Measurements from ENCODE around the gene ACTN4. TPM values are rescaled to one million over a fixed set of nuclear protein-coding genes. Genes with fewer than 3 reads are reported as not detected.

The ACTN4 gene
- total and polyA plus RNA-seq, 12 donors: 148 to 773 (median 558) TPM

DNA sequence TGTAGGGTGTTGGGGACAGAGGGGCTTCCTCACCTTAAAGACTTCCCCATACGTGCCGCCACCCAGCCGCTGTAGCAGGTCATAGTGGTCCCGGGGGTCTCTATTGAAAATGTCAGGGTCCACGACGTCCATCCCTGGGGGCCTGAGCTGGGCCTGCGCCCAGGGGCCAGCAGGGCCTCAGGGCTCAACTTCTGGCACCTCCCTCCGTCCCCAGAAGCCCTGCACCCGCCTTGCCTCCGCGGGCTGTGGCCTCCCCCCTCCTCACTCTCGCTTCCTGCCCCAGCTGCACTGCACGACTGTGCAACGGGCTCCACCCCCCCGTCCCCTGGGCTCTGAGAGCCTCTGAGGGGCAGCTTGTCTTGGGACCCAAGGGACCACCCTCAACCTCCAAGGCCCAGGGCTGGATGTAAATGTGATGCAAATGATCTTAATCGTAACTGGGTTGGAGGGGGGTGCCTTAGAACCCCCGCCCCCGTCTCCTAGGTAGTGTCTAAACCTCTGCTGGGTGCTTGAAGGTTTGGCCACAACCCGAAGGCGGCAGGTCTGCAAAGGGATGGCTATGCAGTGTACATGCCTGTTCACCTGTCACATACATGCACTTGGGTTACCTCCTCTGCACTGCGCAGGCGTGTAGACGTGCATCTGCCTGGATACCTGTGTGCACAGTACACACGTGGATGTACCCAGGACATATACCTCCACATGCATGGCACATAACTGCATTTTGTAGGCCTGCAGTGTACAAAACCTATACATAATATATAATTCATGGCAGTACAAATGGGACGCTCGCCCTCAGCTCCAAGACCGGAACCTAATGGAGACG is 29.5 kb upstream of the ACTN4 start, which contains the start of gene MAP4K1:
MAP4K1 (minus strand) TSS at position 190 of the 826 bp plus-strand sequence; CDS start at position 132, 58 bp downstream.
- H3K36me3 ChIP-seq (replicated peaks in 1 of 2): peaks cover 0 to 26% of the 10 kb centered on the region in 2 donors
- peak in 4 of 7 donors; percentile 29 to 65 (median 38) for DNase-seq
- intact Hi-C loops (cut with DNase I): no loop called here
- 25 to 34% (median 29%) methylated on average over 11 to 28 of the region's 28 CpGs for WGBS, 4 donors
- H3K9me3 ChIP-seq (replicated peaks in 1 of 3): no peaks in the 10 kb centered on the region
- H3K27ac ChIP-seq: peak within 1 kb of the TSS in 3 of 5 donors; percentile 48 to 89 (median 81)
- H3K27me3 ChIP-seq: no peaks in the 10 kb centered on the region
- H3K4me1 ChIP-seq (replicated peaks in 1 of 2): peaks cover 6 to 19% of the 10 kb centered on the region in 2 donors
- TF ChIP-seq, protein P1, sequence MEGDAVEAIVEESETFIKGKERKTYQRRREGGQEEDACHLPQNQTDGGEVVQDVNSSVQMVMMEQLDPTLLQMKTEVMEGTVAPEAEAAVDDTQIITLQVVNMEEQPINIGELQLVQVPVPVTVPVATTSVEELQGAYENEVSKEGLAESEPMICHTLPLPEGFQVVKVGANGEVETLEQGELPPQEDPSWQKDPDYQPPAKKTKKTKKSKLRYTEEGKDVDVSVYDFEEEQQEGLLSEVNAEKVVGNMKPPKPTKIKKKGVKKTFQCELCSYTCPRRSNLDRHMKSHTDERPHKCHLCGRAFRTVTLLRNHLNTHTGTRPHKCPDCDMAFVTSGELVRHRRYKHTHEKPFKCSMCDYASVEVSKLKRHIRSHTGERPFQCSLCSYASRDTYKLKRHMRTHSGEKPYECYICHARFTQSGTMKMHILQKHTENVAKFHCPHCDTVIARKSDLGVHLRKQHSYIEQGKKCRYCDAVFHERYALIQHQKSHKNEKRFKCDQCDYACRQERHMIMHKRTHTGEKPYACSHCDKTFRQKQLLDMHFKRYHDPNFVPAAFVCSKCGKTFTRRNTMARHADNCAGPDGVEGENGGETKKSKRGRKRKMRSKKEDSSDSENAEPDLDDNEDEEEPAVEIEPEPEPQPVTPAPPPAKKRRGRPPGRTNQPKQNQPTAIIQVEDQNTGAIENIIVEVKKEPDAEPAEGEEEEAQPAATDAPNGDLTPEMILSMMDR (IDR thresholded peaks at IDR 0.05): no peak
- no peak for TF ChIP-seq POLR2A (IDR thresholded peaks at IDR 0.05)
- peak within 1 kb of the TSS in 2 of 4 donors; percentile 44 to 87 for H3K4me3 ChIP-seq

- no peaks in the 10 kb centered on the region for H3K9me3 ChIP-seq (replicated peaks in 1 of 3)
- TF ChIP-seq, protein P1 (IDR thresholded peaks at IDR 0.05): no peak
- peak in 1 of 2 donors; percentile 59 for TF ChIP-seq POLR2A (IDR thresholded peaks at IDR 0.05)
- intact Hi-C loops (cut with DNase I): no loop called here
- 0 to 2% (median 1%) methylated on average over 2 to 64 of the region's 64 CpGs for WGBS, 4 donors
- DNase-seq: peak; percentile 98 to 99 (median 99)
- H3K27me3 ChIP-seq: no peaks in the 10 kb centered on the region
- peak within 1 kb of the TSS; percentile 33 to 87 (median 56) for H3K4me3 ChIP-seq
- peaks cover 6 to 19% of the 10 kb centered on the region in 2 donors for H3K4me1 ChIP-seq (replicated peaks in 1 of 2)
- peaks cover 0 to 33% of the 10 kb centered on the region in 2 donors for H3K36me3 ChIP-seq (replicated peaks in 1 of 2)
- H3K27ac ChIP-seq: peak within 1 kb of the TSS in 4 of 5 donors; percentile 48 to 89 (median 72)
These were observed 28.7 kb upstream of the ACTN4 start, which contains the start of gene EIF3K for GRCh38 chr19:38618590-38619360. EIF3K (plus strand) TSS chr19:38619188; CDS start chr19:38619269, 81 bp downstream.

GRCh38 chr19:38619361-38620174 is 27.9 kb upstream of the ACTN4 start:
- peaks cover 6 to 19% of the 10 kb centered on the region in 2 donors for H3K4me1 ChIP-seq (replicated peaks in 1 of 2)
- H3K36me3 ChIP-seq (replicated peaks in 1 of 2): peaks cover 0 to 41% of the 10 kb centered on the region in 2 donors
- intact Hi-C loops (cut with DNase I): loop anchor here in 1 of 2 donors (10.0 kb wide), 1 partner anchor 295 kb away; the partner anchor contains the start of gene CCER2
- no peak for DNase-seq
- 12 to 18% (median 15%) methylated on average over 18 to 21 of the region's 21 CpGs for WGBS, 4 donors
- peak overlapping the region; percentile 15 to 87 (median 51) for H3K4me3 ChIP-seq
- H3K27me3 ChIP-seq: no peaks in the 10 kb centered on the region
- H3K27ac ChIP-seq: peak overlapping the region in 4 of 5 donors; percentile 34 to 89 (median 72)
- TF ChIP-seq, protein P1 (IDR thresholded peaks at IDR 0.05): no peak
- TF ChIP-seq POLR2A (IDR thresholded peaks at IDR 0.05): no peak
- no peaks in the 10 kb centered on the region for H3K9me3 ChIP-seq (replicated peaks in 1 of 3)
